ENCODE measurements around the gene HAUS5.

- TF ChIP-seq CTCF (IDR thresholded peaks at IDR 0.05 in 4 of 5, conservative IDR thresholded peaks at IDR 0.05 in 1 of 5) (no peak), POLR2A (IDR thresholded peaks at IDR 0.05) (no peak)
Measured at GRCh38 chr19:35578707-35579106, 33.8 kb upstream of the HAUS5 start.

Measured in gastrocnemius medialis (tissue), 4 donors.